H1 (cell line): ENCODE results near the gene COL28A1. TPM values are rescaled to one million over a fixed set of nuclear protein-coding genes. Genes with fewer than 3 reads are reported as not detected.

Experiments used
- CTCF ChIA-PET: fragments of 300-600 bp; sonication (Branson Sonifier 250); formaldehyde crosslinking; loops from one replicate; lab custom pipeline; 2021; ENCODE audit not compliant: partially characterized antibody; lab: Charles Lee
- POLR2A ChIA-PET: fragments of 300-600 bp; sonication (Branson Sonifier 250); formaldehyde crosslinking; loops from one replicate; lab custom pipeline; 2021; ENCODE audit warnings: inconsistent platforms; ENCODE audit not compliant: partially characterized antibody; lab: Charles Lee
- DNase-seq, 2 experiments: peaks; one replicate each; pipeline versions ENCODE4 v3.0.0 to v3.0.0-alpha.2; 2010 to 2022; ENCODE audit warnings: low spot score in 2 of 2, low read depth in 1 of 2, mixed read lengths in 1 of 2
- FAIRE-seq: peaks from 2 replicates; lab custom pipeline; 2011; peaks lifted over from hg19 to GRCh38; lab: Jason Lieb, UNC
- H2AFZ ChIP-seq: 2 replicates; pipeline ENCODE4 v1.8.1; 2012; ENCODE audit warnings: low read length, inconsistent platforms
- H2AK5ac ChIP-seq: 2 replicates; pipeline ENCODE4 v1.6.1; 2013; ENCODE audit warnings: low read depth, low read length
- H2BK120ac ChIP-seq: replicated peaks from 2 replicates; pipeline ENCODE3; 2013; ENCODE audit warnings: low read depth, low read length, inconsistent platforms
- H2BK12ac ChIP-seq: 2 replicates; pipeline ENCODE4 v1.6.1; 2013; ENCODE audit warnings: low read depth, low read length
- H2BK15ac ChIP-seq: 2 replicates; pipeline ENCODE4 v1.6.1; 2013; ENCODE audit warnings: low read length
- H2BK20ac ChIP-seq: 2 replicates; pipeline ENCODE4 v1.6.1; 2013; ENCODE audit warnings: low read length
- H2BK5ac ChIP-seq: 2 replicates; pipeline ENCODE4 v1.6.1; 2013; ENCODE audit warnings: low read depth, low read length
- H3K14ac ChIP-seq: 2 replicates; pipeline ENCODE4 v1.6.1; 2013; ENCODE audit warnings: inconsistent platforms; ENCODE audit not compliant: insufficient read length
- H3K18ac ChIP-seq: 2 replicates; pipeline ENCODE4 v1.6.1; 2013; ENCODE audit warnings: low read length; ENCODE audit errors: extremely low read depth
- H3K23ac ChIP-seq: 2 replicates; pipeline ENCODE4 v1.6.1; 2013; ENCODE audit warnings: inconsistent platforms; ENCODE audit not compliant: insufficient read length
- H3K23me2 ChIP-seq: 2 replicates; pipeline ENCODE4 v1.6.1; 2013; ENCODE audit warnings: low read depth, low read length
- H3K27ac ChIP-seq: 2 replicates; pipeline ENCODE4 v1.6.1; 2011; ENCODE audit warnings: low read depth, low read length, inconsistent platforms
- H3K27me3 ChIP-seq, 4 experiments: replicated peaks in 1 of 4; 1 replicate in 1 of 4; 2 replicates in 3 of 4; pipeline versions ENCODE4 v1.6.1 to v1.8.1; 2011 to 2013; ENCODE audit warnings: low read length in 3 of 4, mild to moderate bottlenecking in 3 of 4, inconsistent platforms in 2 of 4, mixed read lengths in 2 of 4, moderate library complexity in 1 of 4; ENCODE audit not compliant: control insufficient read depth in 3 of 4, insufficient read depth in 3 of 4; ENCODE audit errors: extremely low read depth in 1 of 4
- H3K36me3 ChIP-seq, 4 experiments: 2 replicates each; pipeline versions ENCODE4 v1.6.1 to v1.8.1; 2011 to 2013; ENCODE audit warnings: mild to moderate bottlenecking in 4 of 4, low read length in 3 of 4, moderate library complexity in 2 of 4, control low read depth in 1 of 4, inconsistent platforms in 1 of 4; ENCODE audit not compliant: insufficient read depth in 4 of 4, control insufficient read depth in 2 of 4
- H3K4ac ChIP-seq: replicated peaks from 2 replicates; pipeline ENCODE3; 2013; ENCODE audit warnings: low read length, low read depth, mixed read lengths, inconsistent platforms; ENCODE audit not compliant: insufficient read length
- H3K4me1 ChIP-seq, 4 experiments: replicated peaks in 1 of 4; 1 replicate in 1 of 4; 2 replicates in 3 of 4; pipeline versions ENCODE4 v1.6.1 to v1.8.1; 2011 to 2013; ENCODE audit warnings: low read length in 3 of 4, inconsistent platforms in 2 of 4, mixed read lengths in 1 of 4; ENCODE audit not compliant: insufficient read depth in 4 of 4, control insufficient read depth in 3 of 4
- H3K4me2 ChIP-seq, 2 experiments: 2 replicates each; pipeline versions ENCODE4 v1.6.1 to v1.8.1; 2011 to 2013; ENCODE audit warnings: low read depth in 2 of 2, low read length in 2 of 2, control low read depth in 1 of 2, inconsistent platforms in 1 of 2, mild to moderate bottlenecking in 1 of 2; ENCODE audit not compliant: insufficient read depth in 1 of 2
- H3K4me3 ChIP-seq, 4 experiments: fragments of 200-600, 300-600 bp in 1 of 4; sonication (generic), shearing (Covaris generic), sonication (Bioruptor Twin) in 1 of 4; 2 replicates each; pipeline versions ENCODE4 v1.5.1 to v1.8.1; 2011 to 2016; ENCODE audit warnings: low read length in 4 of 4, low read depth in 3 of 4, control low read depth in 2 of 4, inconsistent platforms in 2 of 4, mild to moderate bottlenecking in 2 of 4, mixed read lengths in 1 of 4, moderate library complexity in 1 of 4; ENCODE audit not compliant: insufficient read depth in 2 of 4; ENCODE audit errors: extremely low read depth in 1 of 4
- H3K56ac ChIP-seq: replicated peaks from 2 replicates; pipeline ENCODE3; 2013; ENCODE audit warnings: low read depth, mild to moderate bottlenecking, mixed read lengths, low read length, inconsistent platforms; ENCODE audit not compliant: insufficient read length
- H3K79me1 ChIP-seq: 2 replicates; pipeline ENCODE4 v1.6.1; 2013; ENCODE audit warnings: low read depth, low read length, control low read depth
- H3K79me2 ChIP-seq, 2 experiments: 2 replicates each; pipeline versions ENCODE4 v1.6.1 to v1.8.1; 2012 to 2013; ENCODE audit warnings: low read length in 2 of 2, mild to moderate bottlenecking in 2 of 2, inconsistent platforms in 1 of 2; ENCODE audit not compliant: insufficient read depth in 2 of 2, control insufficient read depth in 1 of 2
- H3K9ac ChIP-seq, 4 experiments: replicated peaks in 1 of 4; 1 replicate in 1 of 4; 2 replicates in 3 of 4; pipeline versions ENCODE4 v1.6.1 to v1.8.1; 2011 to 2013; ENCODE audit warnings: low read depth in 3 of 4, low read length in 3 of 4, control low read depth in 2 of 4, mild to moderate bottlenecking in 2 of 4, moderate library complexity in 2 of 4, inconsistent platforms in 1 of 4; ENCODE audit errors: extremely low read depth in 1 of 4
- H3K9me3 ChIP-seq, 2 experiments: 2 replicates each; pipeline versions ENCODE4 v1.6.1 to v1.8.1; 2012 to 2013; ENCODE audit warnings: mild to moderate bottlenecking in 2 of 2, moderate library complexity in 2 of 2, control low read depth in 1 of 2, inconsistent platforms in 1 of 2, low read depth in 1 of 2, low read length in 1 of 2, mixed read lengths in 1 of 2; ENCODE audit not compliant: insufficient read depth in 2 of 2
- H4K20me1 ChIP-seq, 2 experiments: replicated peaks in 1 of 2; 2 replicates each; pipeline versions ENCODE3 to v1.8.1; 2011 to 2013; ENCODE audit warnings: inconsistent platforms in 2 of 2, low read length in 2 of 2, mild to moderate bottlenecking in 1 of 2; ENCODE audit not compliant: insufficient read depth in 2 of 2, control insufficient read depth in 1 of 2
- H4K5ac ChIP-seq: 2 replicates; pipeline ENCODE4 v1.6.1; 2013; ENCODE audit warnings: low read length, low read depth, mixed read lengths, inconsistent platforms; ENCODE audit not compliant: insufficient read length
- H4K8ac ChIP-seq: 2 replicates; pipeline ENCODE4 v1.8.0; 2013; ENCODE audit warnings: mild to moderate bottlenecking, moderate library complexity, low read length, inconsistent platforms; ENCODE audit not compliant: insufficient read depth; ENCODE audit errors: extremely low read depth
- H4K91ac ChIP-seq: replicated peaks from 2 replicates; pipeline ENCODE3; 2013; ENCODE audit warnings: low read length, mixed read lengths, inconsistent platforms; ENCODE audit not compliant: insufficient read length
- KDM1A ChIP-seq: fragments of 200-600, 300-600 bp; sonication (generic); IDR thresholded peaks from 2 replicates; pipeline ENCODE4 v1.7.1; 2016; ENCODE audit warnings: mild to moderate bottlenecking, low read length, borderline replicate concordance
- POLR2A ChIP-seq, 2 experiments: IDR thresholded peaks; 1 replicate in 1 of 2; 2 replicates in 1 of 2; pipeline ENCODE4 v1.6.1; 2011; ENCODE audit warnings: low read depth in 2 of 2, low read length in 2 of 2, mild to moderate bottlenecking in 2 of 2; ENCODE audit errors: control extremely low read depth in 1 of 2
- RFX5 ChIP-seq: IDR thresholded peaks from 2 replicates; pipeline ENCODE4 v1.6.1; 2011; ENCODE audit warnings: low read depth, low read length, improper control_type of control experiment, borderline replicate concordance
- SIX5 ChIP-seq: IDR thresholded peaks from 2 replicates; pipeline ENCODE4 v1.6.1; 2011; ENCODE audit warnings: mild to moderate bottlenecking, low read depth, low read length
- SP2 ChIP-seq: IDR thresholded peaks from 2 replicates; pipeline ENCODE4 v1.6.1; 2012; ENCODE audit warnings: mild to moderate bottlenecking, low read length, inconsistent platforms
- WGBS, 2 experiments: shearing (Covaris generic) in 1 of 2; methylation state at CpG; one replicate each; pipeline versions ENCODE4 v1.1.6 to v1.1.7; 2013 to 2015; ENCODE audit warnings: low lambda C conversion rate in 2 of 2, mixed read lengths in 2 of 2, inconsistent platforms in 1 of 2, low coverage in 1 of 2, missing lambda C conversion rate in 1 of 2; ENCODE audit not compliant: insufficient replicate concordance in 2 of 2, insufficient coverage in 1 of 2, insufficient read length in 1 of 2; ENCODE audit errors: extremely low coverage in 1 of 2, missing lambda C conversion rate in 1 of 2; 5-methylcytosine and 5-hydroxymethylcytosine counted together
- polyA plus RNA-seq, 7 experiments: library from polyadenylated mRNA; depleted of rRNA in 3 of 7; stranded (reverse) in 5 of 7; unstranded in 2 of 7; fragments of >200 nt in 5 of 7; fragments of 200-250 nt in 2 of 7; gene quantifications; 1 replicate in 5 of 7; 2 replicates in 1 of 7; 4 replicates in 1 of 7; pipeline versions ENCODE4 v1.2.1 to v1.2.3, GENCODE V29; 2011 to 2013; ENCODE audit warnings: missing spikeins in 2 of 7, mixed read lengths in 2 of 7
- total RNA-seq: library from RNA; stranded (reverse); fragmentation: NEBNext Ultra II Directional; extraction: Animal tissue kit (Norgen Biotek cat#: 25700); gene quantifications from 2 replicates; pipeline ENCODE4 v1.2.1, GENCODE V29; 2021

Gene COL28A1
- total and polyA plus RNA-seq, 2 of the 8 experiments (the other 6 are each of a cell fraction or from before 2014, with no cell fraction given) = 0.22 to 0.38 TPM

DNA sequence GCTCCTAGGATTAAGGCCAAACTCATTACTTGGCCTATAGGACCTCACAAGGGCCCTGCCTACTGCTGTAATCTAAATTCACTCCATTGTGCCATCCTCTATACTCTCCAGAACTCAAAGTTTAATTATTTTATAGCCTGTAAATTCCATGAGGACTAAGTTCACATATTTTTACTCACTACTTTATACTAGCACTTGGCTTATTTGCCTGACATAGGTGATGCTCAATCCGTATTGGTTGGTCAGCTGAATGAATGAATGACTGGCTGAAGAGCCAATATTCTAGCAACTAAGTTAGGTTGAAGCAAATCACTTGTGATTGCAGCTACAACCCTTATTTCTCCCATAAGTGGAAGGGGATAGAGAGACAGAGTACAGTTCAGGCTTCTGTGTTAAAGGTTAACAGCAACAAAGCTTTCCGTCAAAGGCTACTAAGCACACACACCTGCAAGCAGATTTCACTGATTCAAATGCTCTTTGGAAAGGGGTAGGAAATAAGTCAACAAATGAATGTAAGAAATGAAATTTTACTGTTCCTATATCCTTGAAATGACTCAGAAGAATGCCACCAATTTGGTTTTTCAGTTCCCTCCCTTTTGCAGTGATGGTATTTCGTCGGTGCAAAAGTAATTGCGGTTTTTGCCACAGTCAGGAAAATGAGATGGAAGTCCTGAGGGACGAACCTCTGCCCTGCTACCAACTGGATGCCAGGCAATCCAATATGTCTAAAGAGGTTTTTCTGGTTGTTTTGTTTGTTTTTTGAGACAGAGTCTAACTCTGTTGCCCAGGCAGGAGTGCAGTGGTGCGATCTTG is 120.7 kb downstream of the COL28A1 start:
- H2BK15ac ChIP-seq = no peak overlapping the region
- H3K56ac ChIP-seq = no peak overlapping the region
- TF ChIP-seq RFX5 = no peak
- TF ChIP-seq SIX5 = no peak
- no peak for TF ChIP-seq SP2
- no peak for TF ChIP-seq POLR2A (IDR thresholded peaks at IDR 0.05; ENCODE audit: control extremely low read depth in 1 of 2, low read depth in 2 of 2, low read length in 2 of 2)
- TF ChIP-seq KDM1A = no peak
- no peak overlapping the region for H4K5ac ChIP-seq
- no peak overlapping the region for H3K23ac ChIP-seq
- 96% methylated on average over 7 of the region's 7 CpGs; no CpG with 5 or more reads in 1 of the 2 experiments for WGBS, 2 experiments
- no peaks in the 10 kb centered on the region for H3K79me2 ChIP-seq
- no peak overlapping the region for H3K27ac ChIP-seq
- no peak overlapping the region for H2AK5ac ChIP-seq
- DNase-seq = no peak
- no peak overlapping the region for H3K4ac ChIP-seq
- no peak overlapping the region for H2BK120ac ChIP-seq
- no peaks in the 10 kb centered on the region for H4K20me1 ChIP-seq
- H3K4me3 ChIP-seq = no peak overlapping the region
- H3K36me3 ChIP-seq = no peaks in the 10 kb centered on the region
- H3K9ac ChIP-seq = no peak overlapping the region
- H2BK20ac ChIP-seq = no peak overlapping the region
- H3K23me2 ChIP-seq = no peaks in the 10 kb centered on the region
- ChIA-PET CTCF (interaction anchor here (0.6 kb wide), 1 partner anchor 311 kb away, joined by 3 read pairs; no protein-coding TSS in a partner anchor), POLR2A (no interaction called here)
- no peaks in the 10 kb centered on the region for H3K79me1 ChIP-seq
- H3K27me3 ChIP-seq = no peaks in the 10 kb centered on the region
- H3K18ac ChIP-seq = no peak overlapping the region
- no peaks in the 10 kb centered on the region for H3K4me1 ChIP-seq
- no peak overlapping the region for H2BK5ac ChIP-seq
- H2AFZ ChIP-seq = no peak overlapping the region
- H4K91ac ChIP-seq = no peak overlapping the region
- H3K4me2 ChIP-seq = no peak overlapping the region
- no peaks in the 10 kb centered on the region for H3K9me3 ChIP-seq
- no peak overlapping the region for H3K14ac ChIP-seq
- no peak overlapping the region for H4K8ac ChIP-seq
- no peak overlapping the region for H2BK12ac ChIP-seq
- FAIRE-seq = no peak
